ENCODE measurements around the gene DMXL1.
"Not testable (repeated sequence)": the region's sequence is repeated elsewhere in the genome, so short reads cannot be mapped to it uniquely, and the experiment has no call there.

DMXL1 gene

DNA sequence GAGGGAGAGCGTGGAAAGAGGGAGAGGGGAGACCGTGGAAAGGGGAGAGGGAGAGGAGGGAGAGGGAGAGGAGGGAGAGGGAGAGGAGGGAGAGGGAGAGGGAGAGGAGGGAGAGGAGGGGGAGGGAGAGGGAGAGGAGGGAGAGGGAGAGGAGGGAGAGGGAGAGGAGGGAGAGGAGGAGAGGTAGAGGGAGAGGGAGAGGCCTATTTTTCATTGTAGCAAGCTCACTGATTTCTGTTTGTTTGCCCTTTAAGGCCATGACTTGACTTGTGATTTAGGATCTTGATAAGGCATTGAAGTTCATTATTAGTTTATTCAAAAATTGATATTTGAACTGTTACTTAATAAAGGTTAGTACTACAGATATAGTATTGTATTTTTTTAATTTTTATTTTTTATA lies 52.4 kb downstream of the DMXL1 start:
- no peak for DNase-seq

DNA sequence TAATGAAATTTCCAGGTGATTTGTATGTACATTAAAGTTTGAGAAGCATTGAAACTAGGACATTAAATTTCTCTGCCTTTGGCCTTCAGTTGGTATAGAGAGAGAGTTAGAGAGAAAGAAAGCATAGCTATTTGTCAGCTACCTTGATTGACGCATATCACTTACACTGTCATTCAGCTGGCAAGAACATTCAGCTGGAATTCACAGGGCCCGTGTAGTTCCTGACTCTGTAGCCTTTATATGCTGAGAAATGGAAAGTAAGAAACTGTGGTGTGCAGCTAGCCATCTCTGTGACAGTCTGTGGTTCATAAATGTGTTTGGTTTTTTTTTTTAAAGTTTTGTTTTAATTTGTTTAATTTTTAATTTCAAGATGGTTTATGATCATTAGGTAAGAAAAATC lies 58.9 kb downstream of the DMXL1 start:
- DNase-seq = no peak

DNA sequence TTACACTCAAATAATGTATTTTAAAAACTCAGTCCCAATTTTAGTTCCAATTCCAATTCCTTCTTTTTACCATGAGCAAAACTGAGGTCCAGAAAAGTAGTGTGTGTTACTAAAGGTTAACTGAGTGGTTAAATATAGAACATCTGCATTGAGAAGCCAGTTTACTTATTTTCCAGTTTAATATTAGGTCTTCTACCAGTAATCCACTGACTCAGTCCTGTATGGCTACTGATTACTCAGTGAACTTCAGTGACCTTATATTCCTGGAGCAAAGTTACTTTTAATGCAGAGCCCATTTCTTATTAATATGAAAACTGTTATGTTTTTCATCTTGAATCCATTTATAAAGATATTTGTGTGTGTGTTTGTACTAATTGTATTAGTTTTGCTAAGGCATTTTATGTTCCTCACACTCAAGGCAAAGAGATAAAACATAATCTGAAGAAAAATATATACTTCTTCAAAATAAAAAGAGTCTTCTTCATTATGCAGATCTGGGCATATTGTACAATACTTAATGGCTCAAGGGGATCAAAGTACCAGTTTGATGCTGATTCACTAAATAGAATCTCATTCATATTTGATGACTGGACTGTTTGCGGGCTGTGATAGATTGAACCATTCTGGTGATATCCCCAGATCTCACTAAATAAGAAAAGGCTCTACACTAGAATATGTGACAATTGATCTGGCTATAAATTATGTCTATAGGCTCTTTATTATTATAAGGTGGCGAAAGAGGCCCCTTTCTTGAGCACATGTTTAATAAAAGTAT lies 60.8 kb downstream of the DMXL1 start:
- no peak for DNase-seq

DNA sequence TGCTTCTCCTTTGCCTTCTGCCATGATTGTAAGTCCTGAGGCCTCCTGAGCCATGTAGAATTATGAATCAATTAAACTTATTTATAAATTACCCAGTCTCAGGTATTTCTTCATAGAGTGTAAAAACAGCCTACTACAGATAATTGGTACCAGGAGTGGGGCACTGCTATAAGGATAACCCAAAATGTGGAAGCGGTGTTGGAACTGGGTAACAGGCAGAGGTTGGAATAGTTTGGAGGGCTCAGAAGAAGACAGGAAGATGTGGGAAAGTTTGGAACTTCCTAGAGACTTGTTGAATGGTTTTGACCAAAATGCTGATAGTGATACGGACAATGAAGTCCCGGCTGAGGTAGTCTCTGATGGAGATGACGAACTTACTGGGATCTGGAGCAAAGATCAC lies 64.9 kb downstream of the DMXL1 start:
- not testable (repeated sequence) for DNase-seq

DNA sequence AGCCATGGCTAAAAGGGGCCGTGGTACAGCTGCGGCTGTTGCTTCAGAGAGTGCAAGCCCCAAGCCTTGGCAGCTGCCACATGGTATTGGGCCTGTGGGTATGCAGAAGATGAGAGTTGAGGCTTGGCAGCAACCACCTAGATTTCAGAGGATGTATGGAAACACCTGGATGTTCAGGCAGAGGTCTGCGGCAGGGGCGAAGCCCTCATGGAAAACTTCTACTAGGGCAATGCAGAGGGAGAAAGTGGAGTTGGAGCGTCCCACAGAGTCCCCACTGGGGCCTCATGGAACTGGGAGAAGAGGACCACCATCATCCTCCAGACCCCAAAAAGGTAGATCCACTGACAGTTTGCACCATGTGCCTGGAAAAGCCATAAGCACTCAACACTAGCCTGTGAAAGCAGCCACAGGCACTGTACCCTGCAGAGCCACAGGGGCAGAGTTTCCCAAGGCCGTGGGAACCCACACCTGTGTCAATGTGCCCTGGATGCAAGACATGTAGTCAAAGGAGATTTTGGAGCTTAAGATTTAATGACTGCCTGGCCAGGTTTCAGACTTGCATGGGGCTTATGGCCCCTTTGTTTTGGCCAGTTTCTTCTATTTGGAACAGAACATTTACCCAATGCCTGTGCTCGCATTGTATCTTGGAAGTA lies 65.9 kb downstream of the DMXL1 start:
- DNase-seq = no peak

DNA sequence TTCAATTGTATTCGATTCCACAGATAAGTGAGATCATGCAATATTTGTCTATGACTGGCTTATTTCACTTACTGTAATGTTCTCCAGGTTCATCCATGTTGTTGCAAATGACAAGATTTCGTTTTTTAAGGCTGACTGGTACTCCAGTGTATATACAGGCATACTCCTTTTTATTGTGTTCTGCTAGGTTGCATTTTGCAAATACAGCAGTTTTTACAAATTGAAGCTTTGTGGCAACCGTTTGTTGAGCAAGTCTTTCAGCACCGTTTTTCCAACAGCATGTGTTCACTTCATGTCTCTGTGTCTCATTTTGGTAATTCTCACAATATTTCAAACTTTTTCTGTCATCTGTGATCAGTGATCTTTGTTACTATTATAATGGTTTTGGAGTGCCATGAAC lies 82.7 kb downstream of the DMXL1 start:
- DNase-seq = no peak

DNA sequence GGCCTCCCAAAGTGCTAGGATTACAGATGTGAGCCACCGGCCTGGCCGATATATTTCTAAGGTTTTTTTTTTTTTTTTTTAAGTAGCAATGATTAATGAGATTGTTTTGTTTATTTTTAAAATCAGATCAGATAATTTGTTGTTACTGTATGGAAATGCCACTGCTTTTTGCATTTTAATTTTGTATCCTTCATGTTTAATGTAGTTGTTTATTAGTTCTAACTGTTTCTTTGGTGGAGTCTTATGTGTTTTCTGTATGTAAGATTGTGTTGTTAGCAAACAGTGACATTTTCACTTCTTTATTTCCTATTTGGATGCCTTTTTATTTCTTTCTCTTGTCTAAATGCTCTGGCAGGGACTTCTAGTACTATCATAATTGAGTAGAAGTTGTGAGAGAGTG lies 87.3 kb downstream of the DMXL1 start:
- no peak for DNase-seq

DNA sequence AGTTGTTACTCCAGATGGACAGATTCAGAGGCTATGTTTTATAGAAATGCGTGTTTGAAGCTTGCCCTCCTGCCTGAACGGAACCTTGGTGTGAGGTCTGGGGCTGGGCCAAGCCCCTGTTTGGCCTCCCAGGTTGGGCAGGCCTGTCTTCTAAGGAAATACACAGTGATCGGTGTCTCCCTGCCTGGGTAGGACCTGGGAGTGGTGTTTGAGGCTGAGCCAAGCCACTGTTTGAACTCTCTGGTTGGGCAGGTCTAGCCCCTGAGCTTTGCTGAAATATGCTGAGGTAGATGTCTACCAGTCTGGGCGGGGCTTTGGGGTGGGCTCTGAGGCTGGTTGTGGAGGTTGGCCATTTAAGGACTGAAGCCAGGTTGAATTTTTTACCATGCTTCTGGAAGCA lies 90.5 kb downstream of the DMXL1 start:
- no peak for DNase-seq

DNA sequence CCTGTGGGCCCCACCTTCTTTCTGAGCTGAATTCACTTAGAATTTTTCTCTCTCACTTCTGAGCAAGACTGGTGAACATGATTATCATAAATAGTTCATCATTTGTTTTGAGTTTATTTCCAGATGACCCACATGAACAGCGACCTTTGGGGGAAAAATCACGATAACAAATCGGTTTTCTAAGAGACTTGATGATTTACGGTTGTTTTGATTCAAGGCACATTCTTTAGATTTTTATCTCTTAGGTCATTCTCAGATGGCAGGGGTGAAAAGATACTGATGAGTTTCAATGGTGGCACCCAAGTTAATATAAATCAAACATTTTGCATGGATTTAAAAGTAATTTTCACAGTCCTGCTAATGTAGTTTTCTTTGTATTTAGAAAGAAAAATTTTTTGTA lies 95.1 kb downstream of the DMXL1 start:
- DNase-seq = no peak

DNA sequence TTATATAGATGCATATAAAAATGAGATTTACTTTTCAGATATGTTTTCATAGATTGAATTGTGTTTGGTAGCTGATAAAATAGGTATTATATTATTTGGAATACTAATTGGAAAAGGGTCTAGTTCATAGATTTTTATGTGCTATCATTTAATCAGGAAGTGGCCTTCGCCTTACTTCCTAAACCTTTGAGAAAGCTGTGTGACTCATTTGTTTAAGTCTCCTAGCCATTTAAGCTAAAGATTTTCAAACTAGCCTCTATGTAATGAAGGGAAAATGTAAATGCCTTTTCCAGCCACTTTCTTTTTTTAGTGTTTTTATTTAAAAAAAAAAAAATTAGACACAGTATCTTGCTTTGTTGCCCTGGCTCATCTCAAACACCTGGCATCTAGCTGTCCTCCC lies 97.5 kb downstream of the DMXL1 start:
- no peak for DNase-seq

DNA sequence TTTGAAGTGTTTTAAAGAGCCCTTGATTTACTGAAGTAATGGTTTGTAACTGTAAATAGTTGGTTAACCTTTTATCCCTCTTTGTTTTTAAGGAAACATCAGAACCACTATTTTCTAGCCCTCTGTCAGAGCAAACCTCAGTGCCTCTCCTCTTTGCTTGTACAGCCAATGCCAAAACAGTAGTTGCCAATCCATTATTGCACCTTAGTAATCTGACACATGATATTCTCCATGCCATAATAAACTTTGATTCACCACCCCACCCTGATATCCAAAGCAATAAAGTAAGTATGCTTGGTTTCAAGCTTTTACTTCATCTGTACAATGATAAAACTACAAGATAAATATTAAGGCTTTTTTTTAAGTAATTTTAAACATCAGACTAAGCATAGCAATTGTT lies 100.8 kb downstream of the DMXL1 start:
- no peak for DNase-seq

DNA sequence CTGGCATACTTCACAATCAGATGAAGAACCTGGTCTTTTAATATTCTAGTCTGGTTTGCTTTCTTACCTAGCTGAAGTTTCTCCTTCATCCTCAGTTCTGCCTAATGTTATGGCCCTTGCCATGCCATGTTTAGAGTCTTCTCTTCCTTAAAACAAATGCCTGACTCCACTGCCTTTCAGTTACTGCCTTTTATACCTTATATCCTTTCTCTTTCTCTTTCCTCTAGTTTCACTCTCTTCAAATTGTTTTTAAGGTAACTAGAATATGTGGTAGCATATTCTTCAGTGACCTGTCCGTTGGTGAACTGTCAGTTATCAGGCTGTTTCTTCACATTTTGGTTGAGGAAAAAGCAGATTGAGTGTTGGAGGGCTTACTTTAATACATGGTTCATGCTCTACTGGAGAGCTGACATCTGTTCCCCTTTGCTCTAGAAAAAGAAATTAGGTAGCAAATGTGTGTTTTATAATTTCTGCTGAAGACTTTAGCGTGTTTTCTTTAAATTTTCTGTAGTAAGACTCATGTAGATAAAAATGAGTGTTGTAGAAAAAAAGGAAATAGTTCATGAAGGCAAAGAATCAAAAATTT lies 103.8 kb downstream of the DMXL1 start:
- no peak for DNase-seq

DNA sequence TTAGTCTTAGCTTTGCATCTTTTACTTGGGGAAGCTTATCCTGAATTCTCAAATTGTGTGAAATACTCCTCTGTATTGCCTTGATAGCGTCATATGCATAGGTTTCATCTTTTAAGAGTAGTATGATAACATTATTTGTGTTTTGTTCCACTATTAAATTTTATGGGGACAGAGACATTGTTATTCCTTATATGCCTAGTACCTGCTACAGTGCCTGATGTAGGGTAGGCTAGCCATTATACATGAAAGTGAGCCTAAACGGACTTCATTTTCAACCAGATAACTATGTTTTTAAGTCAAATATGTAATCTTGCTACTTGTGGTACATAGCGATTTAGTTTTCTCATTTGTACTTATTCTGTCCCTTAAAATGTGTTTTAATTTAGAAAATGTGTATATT lies 105.9 kb downstream of the DMXL1 start:
- no peak for DNase-seq

DNA sequence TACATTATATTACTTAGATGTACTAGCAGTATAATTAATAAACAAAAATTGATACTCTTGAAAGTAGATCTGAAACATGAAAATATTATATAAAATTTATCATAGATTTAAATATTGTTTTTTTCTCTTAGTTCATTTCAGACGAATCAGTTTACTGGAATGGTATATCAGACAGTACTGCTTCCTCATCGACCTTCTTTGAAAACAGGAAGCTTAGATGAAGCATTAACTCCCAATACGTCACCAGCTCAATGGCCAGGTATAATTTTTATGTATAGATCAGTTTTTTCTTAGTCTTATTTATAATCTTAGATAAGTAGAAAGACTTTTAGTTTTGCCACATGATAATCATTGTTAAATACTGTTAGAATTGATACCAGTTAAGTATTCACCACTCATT lies 106.3 kb downstream of the DMXL1 start:
- no peak for DNase-seq

DNA sequence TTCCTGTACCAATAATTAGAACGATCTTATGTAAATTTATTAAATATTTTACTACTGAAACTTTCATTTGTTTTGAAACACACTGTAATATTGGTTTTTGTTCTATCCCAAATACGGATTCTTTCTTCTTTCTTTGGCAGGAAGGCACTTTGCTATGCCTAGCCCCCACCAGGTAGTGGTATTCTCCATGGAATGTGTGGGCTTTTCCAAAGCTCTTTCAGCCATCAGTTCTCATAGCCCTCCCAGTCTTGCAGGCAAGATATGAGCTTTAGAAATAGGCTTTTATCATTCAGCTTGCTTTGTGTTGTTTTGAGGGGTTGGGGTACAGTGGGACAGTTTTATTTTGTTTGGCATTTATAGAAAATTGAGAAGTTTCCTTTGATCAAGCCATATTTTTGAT lies 107.5 kb downstream of the DMXL1 start:
- DNase-seq = no peak

DNA sequence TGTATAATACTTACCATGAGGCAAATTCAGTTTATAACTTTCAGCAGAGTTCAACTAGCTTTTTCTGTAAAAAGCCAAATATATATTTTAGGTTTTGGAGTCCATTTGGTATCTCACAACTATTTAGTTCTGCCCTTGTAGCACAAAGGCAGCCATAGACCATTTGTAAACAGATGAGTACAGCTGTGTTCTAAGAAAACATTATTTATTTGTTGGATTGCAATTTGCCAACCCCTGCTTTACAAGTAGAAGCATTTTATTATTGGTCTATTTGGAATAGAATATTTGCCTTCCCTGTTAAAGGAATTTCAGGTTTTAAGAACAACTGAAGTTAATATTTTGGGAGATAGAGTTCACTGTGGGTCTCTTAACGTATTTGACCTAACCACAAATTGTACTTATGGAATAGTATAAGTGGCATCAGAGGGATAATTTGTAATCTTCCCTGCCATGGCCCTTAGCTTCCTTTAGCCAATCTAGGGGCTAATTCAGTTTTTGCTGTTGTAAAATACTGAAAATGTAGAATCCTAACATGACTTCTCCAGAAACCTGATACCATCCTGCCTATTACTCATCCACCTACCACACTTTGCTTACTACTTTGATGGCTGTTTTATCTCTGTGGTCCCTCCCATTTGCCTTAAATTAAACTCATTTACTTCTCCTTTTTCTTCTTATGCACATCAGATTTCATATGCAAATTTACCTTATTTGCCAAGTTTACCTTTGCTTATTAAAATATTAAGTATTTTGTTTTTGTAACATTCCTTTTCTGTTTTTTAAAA lies 109.2 kb downstream of the DMXL1 start:
- no peak for DNase-seq

DNA sequence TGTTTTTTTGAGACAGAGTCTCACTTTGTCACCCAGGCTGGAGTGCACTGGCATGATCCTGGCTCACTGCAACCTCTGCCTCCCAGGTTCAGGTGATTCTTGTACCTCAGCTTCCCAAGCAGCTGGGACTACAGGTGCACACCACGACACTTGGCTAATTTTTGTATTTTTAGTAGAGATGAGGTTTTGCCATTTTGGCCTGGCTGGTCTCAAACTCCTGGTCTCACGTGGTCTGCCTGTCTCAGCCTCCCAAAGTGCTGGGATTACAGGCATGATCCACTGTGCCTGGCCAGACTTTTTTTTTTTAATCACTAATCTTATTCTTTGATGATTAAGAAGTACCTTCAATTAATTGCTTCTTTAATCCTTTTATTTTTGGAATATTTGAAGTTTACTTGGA lies 114.6 kb downstream of the DMXL1 start:
- peak; percentile 40 for DNase-seq

DNA sequence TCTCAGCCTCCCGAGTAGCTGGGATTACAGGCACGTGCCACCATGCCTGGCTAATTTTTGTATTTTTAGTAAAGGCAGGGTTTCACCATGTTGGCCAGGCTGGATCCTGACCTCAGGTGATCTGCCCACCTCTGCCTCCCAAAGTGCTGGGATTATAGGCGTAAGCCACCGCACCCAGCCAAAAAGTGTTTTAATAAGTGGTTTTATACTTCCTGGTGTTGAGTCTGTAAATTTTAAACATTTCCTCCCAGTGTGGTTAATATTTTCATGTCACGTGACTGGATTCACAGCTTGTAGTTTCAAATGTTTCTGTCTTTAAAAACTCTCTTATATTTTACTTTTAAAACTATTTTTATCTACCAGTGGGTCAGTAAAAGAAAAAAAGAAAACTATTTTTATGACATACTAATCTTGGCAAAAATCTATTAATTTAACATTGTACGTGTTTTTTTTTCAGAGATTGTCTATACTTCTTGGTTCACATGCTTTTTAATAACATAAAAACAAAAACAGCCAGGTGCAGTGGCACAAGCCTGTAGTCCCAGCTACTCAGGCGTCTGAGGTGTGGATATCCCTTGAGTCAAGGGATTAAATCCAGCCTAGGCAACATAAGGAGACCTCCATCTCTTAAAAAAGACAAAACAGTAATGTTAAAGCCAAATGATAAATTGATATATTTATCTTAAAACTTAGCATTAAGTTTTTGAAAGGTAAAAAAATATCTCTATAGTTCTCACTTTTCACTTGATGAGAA lies 117.1 kb downstream of the DMXL1 start:
- DNase-seq = peak; percentile 35

DNA sequence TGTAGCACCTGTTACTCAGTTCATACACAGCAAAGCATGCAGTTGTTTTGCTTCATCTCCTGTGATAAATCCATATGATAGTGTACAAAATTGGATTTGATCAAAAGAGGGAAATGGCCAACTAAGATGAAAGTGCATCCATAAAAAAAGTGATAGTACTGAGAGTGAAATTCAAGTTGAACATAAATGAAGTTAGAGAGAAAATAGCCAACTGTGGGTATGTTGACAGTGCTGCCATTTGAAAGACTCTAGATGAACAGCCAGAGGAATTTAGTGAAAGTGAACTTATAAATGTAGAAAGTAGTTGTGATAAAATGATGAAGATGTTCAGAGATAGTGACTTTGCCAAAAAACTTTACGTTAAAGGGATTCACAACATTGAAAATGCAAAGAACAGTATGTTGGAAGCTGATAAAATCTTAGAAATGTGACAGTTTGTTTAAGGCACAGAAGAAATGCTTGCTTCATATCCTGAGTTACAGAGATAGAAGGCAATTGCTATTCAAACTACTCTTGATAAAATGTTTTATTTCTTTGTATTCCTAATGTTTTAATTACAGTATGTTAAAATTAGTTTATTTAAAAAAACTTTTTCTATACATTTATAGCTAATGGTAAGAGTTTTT lies 119.7 kb downstream of the DMXL1 start:
- DNase-seq = no peak

DNA sequence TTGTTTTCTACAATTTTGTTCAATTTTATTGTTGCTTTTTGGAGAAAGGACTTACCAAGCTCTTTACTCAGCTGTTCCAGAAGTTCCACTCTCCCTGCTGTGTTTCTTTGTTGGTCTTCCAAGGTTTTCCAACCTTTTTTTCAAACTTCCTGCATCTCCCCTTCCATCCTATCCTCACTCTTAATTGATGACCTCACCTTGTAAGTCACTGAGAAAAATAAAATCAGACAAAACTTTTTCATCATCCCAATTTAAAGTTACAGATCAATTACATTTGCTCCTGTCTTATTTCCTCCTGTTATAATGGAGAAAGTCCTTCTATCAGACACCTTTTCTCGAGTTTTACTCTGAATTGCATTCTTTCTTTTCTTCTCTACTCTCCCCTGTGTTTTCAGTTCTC lies 121.1 kb downstream of the DMXL1 start:
- DNase-seq = no peak

DNA sequence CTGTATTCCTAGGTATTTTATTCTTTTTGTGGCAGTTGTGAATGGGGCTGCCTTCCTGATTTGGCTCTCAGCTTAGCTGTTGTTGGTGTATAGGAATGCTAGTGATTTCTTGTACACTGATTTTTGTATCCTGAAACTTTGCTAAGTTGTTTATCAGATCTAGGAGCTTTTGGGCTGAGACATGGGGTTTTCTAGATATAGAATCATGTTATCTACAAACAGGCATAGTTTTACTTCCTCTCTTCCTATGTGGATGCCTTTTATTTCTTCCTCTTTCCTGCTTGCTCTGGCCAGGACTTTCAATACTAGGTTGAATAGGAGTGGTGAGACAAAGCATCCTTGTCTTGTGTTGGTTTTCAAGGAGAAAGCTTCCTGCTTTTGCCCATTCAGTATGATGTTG lies 129.9 kb downstream of the DMXL1 start:
- no peak for DNase-seq

DNA sequence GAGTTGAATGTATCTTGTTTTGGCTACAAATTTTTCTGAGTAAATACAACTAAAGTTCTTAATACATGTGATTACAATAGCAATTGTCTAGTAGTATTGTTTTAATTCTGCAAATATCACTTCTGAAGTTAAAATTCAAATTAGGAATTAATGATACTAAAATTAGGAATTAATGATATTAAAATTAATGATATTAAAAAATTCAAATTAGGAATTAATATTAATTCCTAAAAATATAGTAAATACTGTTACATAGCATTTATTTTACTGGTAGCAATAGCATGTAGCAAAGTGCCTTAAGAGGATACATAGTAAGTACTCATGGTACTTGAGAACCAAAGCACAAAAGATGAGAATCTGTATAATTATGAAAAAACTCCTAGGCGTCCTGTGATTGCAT lies 136.2 kb downstream of the DMXL1 start:
- no peak for DNase-seq

DNA sequence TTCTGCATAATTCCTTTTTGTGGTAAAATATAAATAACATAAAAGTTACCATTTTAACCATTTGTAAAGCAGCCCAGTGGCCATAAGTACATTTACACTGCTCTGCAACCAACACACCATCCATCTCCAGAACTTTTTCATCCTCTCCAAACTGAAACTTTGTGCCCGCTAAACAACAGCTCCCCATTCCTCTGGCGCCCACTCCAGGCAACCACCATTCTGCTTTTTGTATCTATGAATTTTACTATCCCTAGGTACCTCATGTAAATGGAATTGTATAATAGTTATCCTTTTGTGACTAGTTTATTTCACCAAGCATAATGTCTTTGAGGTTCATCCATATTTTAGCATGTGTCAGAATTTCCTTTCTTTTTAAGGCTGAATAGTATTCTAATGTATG lies 141.1 kb downstream of the DMXL1 start:
- DNase-seq = no peak
